Measurements from ENCODE around the gene TBC1D22A. TPM values are rescaled to one million over a fixed set of nuclear protein-coding genes. Genes with fewer than 3 reads are reported as not detected.

Gene TBC1D22A
- total RNA-seq, 1 donor from 2014 or later, result 23.2 TPM

DNA sequence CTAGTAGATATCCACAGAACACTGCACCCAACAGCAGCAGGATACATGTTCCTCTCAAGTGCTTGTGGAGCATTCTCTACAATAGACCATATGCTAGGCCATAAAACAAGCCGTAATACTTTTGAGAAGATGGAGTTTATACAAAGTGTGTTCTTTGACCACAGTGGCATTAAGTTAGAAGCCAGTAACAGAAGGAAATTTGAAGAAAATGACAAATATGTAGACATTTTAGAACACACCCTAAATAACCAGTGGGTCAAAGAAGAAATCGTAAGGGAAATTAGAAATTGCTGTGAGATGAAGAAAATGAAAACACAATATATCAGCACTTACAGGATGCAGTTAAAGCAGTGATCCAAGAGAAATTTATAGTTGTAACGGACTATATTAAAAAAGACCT, 163.4 kb downstream of the TBC1D22A start:
- Mint-ChIP-seq H3K36me3 (ENCODE audit: insufficient read depth) (peaks cover 15% of the 10 kb centered on the region), H3K27ac (no peak overlapping the region), H3K27me3 (no peaks in the 10 kb centered on the region), H3K9me3 (ENCODE audit: low read depth) (peaks cover 18% of the 10 kb centered on the region), H3K4me3 (ENCODE audit: low read depth) (no peak overlapping the region), H3K4me1 (ENCODE audit: low read depth) (no peaks in the 10 kb centered on the region)
- no peak for DNase-seq (ENCODE audit: low spot score, unreplicated experiment)
- TF ChIP-seq, protein P1, sequence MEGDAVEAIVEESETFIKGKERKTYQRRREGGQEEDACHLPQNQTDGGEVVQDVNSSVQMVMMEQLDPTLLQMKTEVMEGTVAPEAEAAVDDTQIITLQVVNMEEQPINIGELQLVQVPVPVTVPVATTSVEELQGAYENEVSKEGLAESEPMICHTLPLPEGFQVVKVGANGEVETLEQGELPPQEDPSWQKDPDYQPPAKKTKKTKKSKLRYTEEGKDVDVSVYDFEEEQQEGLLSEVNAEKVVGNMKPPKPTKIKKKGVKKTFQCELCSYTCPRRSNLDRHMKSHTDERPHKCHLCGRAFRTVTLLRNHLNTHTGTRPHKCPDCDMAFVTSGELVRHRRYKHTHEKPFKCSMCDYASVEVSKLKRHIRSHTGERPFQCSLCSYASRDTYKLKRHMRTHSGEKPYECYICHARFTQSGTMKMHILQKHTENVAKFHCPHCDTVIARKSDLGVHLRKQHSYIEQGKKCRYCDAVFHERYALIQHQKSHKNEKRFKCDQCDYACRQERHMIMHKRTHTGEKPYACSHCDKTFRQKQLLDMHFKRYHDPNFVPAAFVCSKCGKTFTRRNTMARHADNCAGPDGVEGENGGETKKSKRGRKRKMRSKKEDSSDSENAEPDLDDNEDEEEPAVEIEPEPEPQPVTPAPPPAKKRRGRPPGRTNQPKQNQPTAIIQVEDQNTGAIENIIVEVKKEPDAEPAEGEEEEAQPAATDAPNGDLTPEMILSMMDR (IDR thresholded peaks at IDR 0.05; ENCODE audit: unreplicated experiment), result no peak

DNA sequence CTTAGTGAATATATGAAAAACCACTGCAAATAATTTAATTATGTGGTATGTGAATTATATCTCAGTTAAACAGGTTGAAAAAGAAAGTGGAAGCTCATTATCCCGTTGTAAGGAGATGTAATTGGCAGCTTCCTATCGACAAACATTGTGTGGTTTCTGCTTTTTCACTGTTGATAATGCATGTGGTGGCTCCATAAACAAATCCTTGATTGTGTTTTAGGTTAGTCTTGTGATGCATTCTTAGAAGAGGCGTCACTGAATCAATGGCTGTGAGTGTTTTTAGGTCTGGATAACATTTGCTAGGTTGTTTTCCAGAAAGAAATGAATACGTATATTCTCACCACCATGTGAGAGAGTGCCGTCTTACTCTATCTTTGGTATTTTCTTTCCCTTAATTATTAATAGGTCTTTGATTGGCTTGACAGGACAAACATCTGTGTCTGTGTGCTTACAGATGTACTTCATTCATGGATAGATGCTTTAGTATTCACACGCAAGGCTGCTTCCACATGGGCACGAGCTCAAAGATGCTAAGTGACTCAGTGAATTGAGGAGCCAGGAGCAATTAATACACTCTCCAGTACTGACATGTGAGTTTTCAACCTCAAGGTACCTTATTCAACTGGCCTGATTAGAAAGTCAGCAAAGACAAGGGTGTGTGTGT, 166.7 kb downstream of the TBC1D22A start:
- H3K9me3 Mint-ChIP-seq (ENCODE audit: low read depth), result no peaks in the 10 kb centered on the region
- H3K4me3 Mint-ChIP-seq (ENCODE audit: low read depth), result no peak overlapping the region
- no peak for DNase-seq (ENCODE audit: low spot score, unreplicated experiment)
- TF ChIP-seq, protein P1 (IDR thresholded peaks at IDR 0.05; ENCODE audit: unreplicated experiment), result no peak
- peaks cover 1% of the 10 kb centered on the region for H3K4me1 Mint-ChIP-seq (ENCODE audit: low read depth)
- no peak overlapping the region for H3K27ac Mint-ChIP-seq
- peaks cover 12% of the 10 kb centered on the region for H3K36me3 Mint-ChIP-seq (ENCODE audit: insufficient read depth)
- no peaks in the 10 kb centered on the region for H3K27me3 Mint-ChIP-seq

DNA sequence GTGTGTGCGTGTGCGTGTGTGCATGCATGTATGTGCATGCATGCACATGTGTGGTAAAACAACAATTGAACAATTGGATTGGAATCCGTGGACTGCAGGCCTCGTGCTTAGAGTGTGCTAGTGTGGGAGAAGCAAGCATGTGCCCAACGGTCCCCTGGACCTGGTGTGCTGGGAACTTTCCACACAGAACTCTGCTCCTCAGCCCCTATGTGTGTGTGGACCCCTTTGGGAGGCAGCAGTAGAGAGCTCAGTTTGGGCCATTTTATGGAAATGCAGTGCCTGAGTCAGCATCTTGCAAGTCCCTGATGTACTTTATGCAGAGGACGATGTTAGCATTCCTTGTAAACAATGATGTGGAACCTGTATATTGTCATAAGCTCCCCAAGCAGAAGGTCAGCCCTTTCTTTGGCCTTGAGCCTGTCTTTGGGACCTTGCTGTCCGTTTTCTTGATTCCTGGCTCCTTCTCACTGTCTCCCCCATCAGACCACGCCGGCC, 167.3 kb downstream of the TBC1D22A start:
- Mint-ChIP-seq H3K27me3 (no peaks in the 10 kb centered on the region), H3K4me1 (ENCODE audit: low read depth) (peaks cover 4% of the 10 kb centered on the region), H3K9me3 (ENCODE audit: low read depth) (no peaks in the 10 kb centered on the region), H3K27ac (no peak overlapping the region), H3K36me3 (ENCODE audit: insufficient read depth) (peaks cover 12% of the 10 kb centered on the region), H3K4me3 (ENCODE audit: low read depth) (no peak overlapping the region)
- DNase-seq (ENCODE audit: low spot score, unreplicated experiment), result no peak
- TF ChIP-seq, protein P1 (IDR thresholded peaks at IDR 0.05; ENCODE audit: unreplicated experiment), result no peak

DNA sequence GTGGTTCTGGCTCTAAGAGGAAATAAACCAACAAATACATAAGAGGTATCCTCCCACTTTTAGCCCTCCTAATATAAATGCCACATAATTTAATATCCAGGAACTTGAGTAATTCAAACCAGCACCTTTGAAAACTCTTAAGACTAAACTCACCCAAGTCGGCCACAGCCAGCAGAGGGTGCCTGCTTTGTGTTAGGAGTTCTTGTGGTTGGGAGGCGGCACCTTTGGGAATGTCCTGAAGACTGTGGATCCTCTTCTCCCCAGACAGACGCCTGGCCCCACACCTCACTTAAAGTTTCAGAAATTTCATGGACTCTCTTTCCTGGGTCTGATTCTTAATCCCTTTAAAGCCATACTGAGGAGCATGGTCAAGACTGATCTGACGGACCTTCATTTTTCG, 169.0 kb downstream of the TBC1D22A start:
- TF ChIP-seq, protein P1 (IDR thresholded peaks at IDR 0.05; ENCODE audit: unreplicated experiment), result no peak
- no peak for DNase-seq (ENCODE audit: low spot score, unreplicated experiment)
- H3K9me3 Mint-ChIP-seq (ENCODE audit: low read depth), result no peaks in the 10 kb centered on the region
- H3K4me3 Mint-ChIP-seq (ENCODE audit: low read depth), result no peak overlapping the region
- peaks cover 13% of the 10 kb centered on the region for H3K4me1 Mint-ChIP-seq (ENCODE audit: low read depth)
- peaks cover 12% of the 10 kb centered on the region for H3K36me3 Mint-ChIP-seq (ENCODE audit: insufficient read depth)
- no peaks in the 10 kb centered on the region for H3K27me3 Mint-ChIP-seq
- no peak overlapping the region for H3K27ac Mint-ChIP-seq

DNA sequence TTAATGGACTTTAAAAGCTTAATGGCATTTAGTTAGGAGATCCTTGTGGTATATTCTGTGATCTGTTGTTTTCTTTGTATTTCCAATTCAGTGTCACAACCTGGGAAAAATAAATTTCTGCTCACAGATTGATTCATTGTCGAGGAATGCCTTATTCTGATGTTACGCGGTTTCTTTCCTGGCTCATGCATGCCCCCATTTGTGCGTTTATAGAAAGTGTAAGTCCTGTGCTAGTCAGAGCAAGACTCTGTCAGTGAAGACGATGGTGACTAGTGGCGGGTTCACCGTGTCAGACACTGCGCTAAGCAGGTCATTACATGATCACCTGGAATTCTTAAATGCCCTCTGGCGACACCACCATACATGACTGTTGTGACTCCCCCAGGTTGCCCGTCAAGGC, 169.4 kb downstream of the TBC1D22A start:
- H3K36me3 Mint-ChIP-seq (ENCODE audit: insufficient read depth), result peaks cover 12% of the 10 kb centered on the region
- H3K27me3 Mint-ChIP-seq, result no peaks in the 10 kb centered on the region
- H3K4me3 Mint-ChIP-seq (ENCODE audit: low read depth), result no peak overlapping the region
- TF ChIP-seq, protein P1 (IDR thresholded peaks at IDR 0.05; ENCODE audit: unreplicated experiment), result no peak
- no peaks in the 10 kb centered on the region for H3K9me3 Mint-ChIP-seq (ENCODE audit: low read depth)
- H3K4me1 Mint-ChIP-seq (ENCODE audit: low read depth), result peaks cover 14% of the 10 kb centered on the region
- DNase-seq (ENCODE audit: low spot score, unreplicated experiment), result no peak
- no peak overlapping the region for H3K27ac Mint-ChIP-seq

All from progenitor cell of endocrine pancreas (in vitro differentiated cells).